Neural progenitor cell (in vitro differentiated cells): Measurements from ENCODE around the gene DHRS4. TPM values are rescaled to one million over a fixed set of nuclear protein-coding genes. Genes with fewer than 3 reads are reported as not detected.
"Not testable (repeated sequence)": the region's sequence is repeated elsewhere in the genome, so short reads cannot be mapped to it uniquely, and the experiment has no call there.

Experiments
- DNase-seq: peaks from one replicate; pipeline ENCODE4 v3.0.0-alpha.2; 2016; ENCODE audit warnings: low spot score
- H2AFZ ChIP-seq: fragments of 200-600 bp; sonication (generic); replicated peaks from 2 replicates; pipeline ENCODE4 v1.6.1; 2016; ENCODE audit warnings: antibody characterized with exemption
- H3F3A ChIP-seq: fragments of 200-600 bp; sonication (generic); 2 replicates; pipeline ENCODE4 v1.6.1; 2016; ENCODE audit warnings: antibody characterized with exemption, low read depth
- H3K27ac ChIP-seq: fragments of 200-600 bp; sonication (generic); 2 replicates; pipeline ENCODE4 v1.5.1; 2016; ENCODE audit warnings: mild to moderate bottlenecking
- H3K27me3 ChIP-seq: fragments of 200-600 bp; sonication (generic); 2 replicates; pipeline ENCODE4 v1.6.1; 2016; ENCODE audit warnings: mild to moderate bottlenecking, moderate library complexity
- H3K36me3 ChIP-seq: fragments of 200-600 bp; sonication (generic); 2 replicates; pipeline ENCODE4 v1.5.1; 2016
- H3K4me1 ChIP-seq: fragments of 200-600 bp; sonication (generic); 2 replicates; pipeline ENCODE4 v1.6.1; 2016; ENCODE audit warnings: mixed run types
- H3K4me2 ChIP-seq: fragments of 200-600 bp; sonication (generic); 2 replicates; pipeline ENCODE4 v1.6.1; 2016
- H3K4me3 ChIP-seq: fragments of 200-600 bp; sonication (generic); 2 replicates; pipeline ENCODE4 v1.5.1; 2016
- H3K79me2 ChIP-seq: fragments of 200-600 bp; sonication (generic); 2 replicates; pipeline ENCODE4 v1.6.1; 2016; ENCODE audit warnings: low read depth
- H3K9ac ChIP-seq: fragments of 200-600 bp; sonication (generic); 2 replicates; pipeline ENCODE4 v1.6.1; 2016
- H3K9me3 ChIP-seq: fragments of 200-600 bp; sonication (generic); 2 replicates; pipeline ENCODE4 v1.5.1; 2016; ENCODE audit warnings: low read depth
- H4K20me1 ChIP-seq: fragments of 200-600 bp; sonication (generic); 2 replicates; pipeline ENCODE4 v1.6.1; 2016; ENCODE audit warnings: low read depth
- H3K27ac Mint-ChIP-seq: 3 replicates; pipeline ENCODE4 v1.8.0; 2021; ENCODE audit warnings: mixed read lengths
- H3K27me3 Mint-ChIP-seq: 2 replicates; pipeline ENCODE4 v1.8.0; 2022; ENCODE audit warnings: low read depth, mild to moderate bottlenecking, inconsistent platforms, moderate library complexity, mixed read lengths; ENCODE audit not compliant: insufficient read depth
- H3K36me3 Mint-ChIP-seq: 3 replicates; pipeline ENCODE4 v1.8.0; 2021; ENCODE audit warnings: mixed read lengths
- H3K4me1 Mint-ChIP-seq: 3 replicates; pipeline ENCODE4 v1.8.0; 2021; ENCODE audit warnings: mixed read lengths
- H3K4me3 Mint-ChIP-seq: 3 replicates; pipeline ENCODE4 v1.8.0; 2021; ENCODE audit warnings: mild to moderate bottlenecking, moderate library complexity, mixed read lengths
- H3K9me3 Mint-ChIP-seq: 3 replicates; pipeline ENCODE4 v1.8.0; 2020; ENCODE audit warnings: mixed read lengths
- total RNA-seq: library from RNA; depleted of rRNA; stranded (reverse); fragments of >200 nt; gene quantifications from 2 replicates; pipeline ENCODE4 v1.2.3, GENCODE V29; 2015; ENCODE audit warnings: low replicate concordance

The DHRS4 gene
- total RNA-seq, 1 donor from 2014 or later, result 18.6 TPM

DNA sequence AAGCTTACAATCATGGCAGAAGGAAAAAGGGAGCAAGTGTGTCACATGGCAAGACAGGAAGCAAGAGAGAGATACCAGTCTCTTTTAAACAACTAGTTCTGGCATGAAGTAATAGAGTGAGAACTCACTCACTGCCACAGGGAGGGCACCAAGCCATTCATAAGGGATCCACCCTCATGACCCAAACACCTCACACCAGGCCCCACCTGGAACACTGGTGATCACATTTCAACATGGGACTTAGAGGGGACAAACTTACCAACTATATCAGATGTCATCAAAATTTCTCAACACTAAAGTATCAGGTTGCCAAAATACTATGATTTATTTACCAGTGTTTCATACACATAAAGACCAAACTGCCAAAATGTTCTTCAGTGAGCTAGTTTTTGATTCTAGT is 7.3 kb downstream of the DHRS4 start:
- not testable (repeated sequence) for H3K4me3 Mint-ChIP-seq, H3K4me1 ChIP-seq, H3K4me1 Mint-ChIP-seq, H3K9me3 Mint-ChIP-seq, H3K36me3 Mint-ChIP-seq, H3K27ac Mint-ChIP-seq, H3K36me3 ChIP-seq, DNase-seq, H2AFZ ChIP-seq, H3K27me3 ChIP-seq, H3K79me2 ChIP-seq, H3F3A ChIP-seq, H3K27ac ChIP-seq, H3K9ac ChIP-seq, H3K9me3 ChIP-seq, H3K4me2 ChIP-seq, H4K20me1 ChIP-seq, H3K27me3 Mint-ChIP-seq, H3K4me3 ChIP-seq

DNA sequence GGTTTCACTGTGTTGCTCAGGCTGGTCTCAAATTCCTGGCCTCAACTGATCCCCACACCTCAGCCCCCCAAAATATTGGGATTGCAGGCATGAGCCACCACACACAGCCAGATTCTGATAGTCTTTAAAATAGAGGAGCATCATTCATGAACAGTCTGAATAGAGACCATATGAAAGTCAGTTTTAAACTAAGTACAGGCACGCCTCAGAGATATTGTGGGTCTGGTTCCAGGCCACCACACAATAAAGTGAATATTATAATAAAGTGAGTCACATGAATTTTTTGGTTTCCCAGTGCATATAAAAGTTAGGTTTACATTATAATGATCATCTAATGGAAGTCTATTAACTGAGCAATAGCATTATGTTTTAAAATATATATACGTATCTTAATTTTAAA is 8.1 kb downstream of the DHRS4 start:
- not testable (repeated sequence) for H3K36me3 Mint-ChIP-seq, H3K79me2 ChIP-seq, DNase-seq, H3F3A ChIP-seq, H3K4me2 ChIP-seq, H4K20me1 ChIP-seq, H3K9me3 ChIP-seq, H3K4me1 Mint-ChIP-seq, H2AFZ ChIP-seq, H3K9me3 Mint-ChIP-seq, H3K4me1 ChIP-seq, H3K27ac Mint-ChIP-seq, H3K27me3 Mint-ChIP-seq, H3K27me3 ChIP-seq, H3K9ac ChIP-seq, H3K4me3 ChIP-seq, H3K36me3 ChIP-seq, H3K27ac ChIP-seq, H3K4me3 Mint-ChIP-seq

DNA sequence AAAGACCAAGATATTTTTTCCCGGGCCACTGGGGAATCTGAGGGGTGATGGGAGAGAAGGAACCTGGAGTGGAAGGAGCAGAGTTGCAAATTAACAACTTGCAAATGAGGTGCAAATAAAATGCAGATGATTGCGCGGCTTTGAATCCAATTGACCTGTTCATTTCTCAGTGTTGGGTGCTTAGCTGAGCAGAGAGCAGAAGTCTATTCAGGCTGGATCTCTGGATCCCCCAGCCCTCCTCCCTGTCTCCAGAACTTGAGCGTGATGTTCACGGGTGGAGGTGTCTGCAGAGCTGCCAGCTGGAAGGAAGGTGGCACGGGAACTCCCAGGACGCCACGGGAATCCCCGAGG is 15.5 kb downstream of the DHRS4 start:
- not testable (repeated sequence) for H3K4me1 ChIP-seq, H3K4me2 ChIP-seq, H2AFZ ChIP-seq, H3K27ac ChIP-seq, H3K9ac ChIP-seq, DNase-seq, H3K4me3 Mint-ChIP-seq, H3K9me3 Mint-ChIP-seq, H3K4me3 ChIP-seq, H4K20me1 ChIP-seq, H3F3A ChIP-seq, H3K27ac Mint-ChIP-seq, H3K4me1 Mint-ChIP-seq, H3K9me3 ChIP-seq, H3K79me2 ChIP-seq, H3K36me3 ChIP-seq, H3K36me3 Mint-ChIP-seq, H3K27me3 Mint-ChIP-seq, H3K27me3 ChIP-seq

DNA sequence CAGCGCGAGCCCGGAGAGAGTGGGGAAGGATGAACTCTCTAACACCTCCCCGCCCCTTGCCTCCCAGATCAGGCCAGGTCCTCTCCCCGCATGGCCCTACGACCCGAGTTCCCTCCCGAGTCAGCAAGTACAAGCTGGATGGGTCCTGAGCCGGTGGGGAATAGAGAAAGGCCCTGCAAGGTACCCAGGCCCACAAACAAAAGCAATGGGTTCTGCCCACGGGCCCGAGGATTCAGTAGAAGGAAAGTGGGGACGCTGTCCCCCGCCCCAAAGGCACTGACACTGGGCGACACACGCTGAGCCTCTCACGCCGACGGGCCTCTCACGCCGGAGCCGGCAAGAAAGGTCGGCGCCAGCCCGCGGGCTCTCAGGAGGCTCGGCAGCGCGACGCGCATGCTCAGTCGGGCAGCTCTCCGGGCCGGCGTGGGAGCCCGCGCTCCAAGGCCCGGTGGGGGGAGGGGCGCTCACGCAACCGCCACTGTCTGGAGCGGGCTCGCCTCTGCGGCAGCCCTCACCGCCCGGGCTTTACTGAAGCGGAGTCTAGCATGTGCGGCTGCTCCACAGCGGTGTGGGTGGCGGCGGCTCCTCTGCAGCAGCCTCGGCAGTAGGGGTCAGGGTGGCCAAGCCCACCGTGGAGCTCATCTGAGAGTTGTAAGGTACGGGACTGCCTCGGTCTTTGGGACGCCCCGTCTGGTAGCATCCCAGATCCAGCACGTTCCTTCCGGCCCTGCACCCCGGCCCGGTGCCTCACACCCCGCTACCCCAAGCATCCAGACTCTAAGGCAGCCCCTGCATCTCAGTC is 16.1 kb downstream of the DHRS4 start:
- H3K9ac ChIP-seq, H4K20me1 ChIP-seq, H3K4me1 ChIP-seq, H3K36me3 Mint-ChIP-seq, H3F3A ChIP-seq, H3K79me2 ChIP-seq, H3K27ac ChIP-seq, H3K27me3 Mint-ChIP-seq, H3K36me3 ChIP-seq, H3K27ac Mint-ChIP-seq, H3K9me3 Mint-ChIP-seq, H3K9me3 ChIP-seq, H3K4me1 Mint-ChIP-seq, H3K4me3 Mint-ChIP-seq, H3K27me3 ChIP-seq: not testable (repeated sequence)
- Histone ChIP-seq H3K4me3 (peak overlapping the region; percentile 34), H2AFZ (peak overlapping the region; percentile 85), H3K4me2 (peak overlapping the region; percentile 70)
- peak; percentile 63 for DNase-seq

DNA sequence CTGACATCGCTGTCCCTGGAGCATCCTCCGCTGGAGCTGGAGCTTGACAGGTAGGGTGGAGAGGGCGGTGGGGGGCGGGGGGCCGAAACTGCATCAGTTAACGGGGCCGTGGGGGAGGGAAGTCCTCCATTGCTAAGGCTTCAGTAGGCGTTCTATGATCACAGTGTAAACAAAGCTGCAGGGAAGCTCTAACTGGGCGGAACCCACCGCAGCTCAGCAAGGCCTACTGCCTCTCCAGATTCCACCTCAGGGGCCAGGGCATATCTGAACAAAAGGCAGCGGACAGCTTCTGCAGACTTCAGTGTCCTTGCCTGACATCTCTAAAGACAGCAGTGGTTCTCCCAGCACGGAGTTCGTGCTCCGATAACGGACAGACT is 16.7 kb downstream of the DHRS4 start:
- not testable (repeated sequence) for H3K79me2 ChIP-seq, H3K4me3 Mint-ChIP-seq, H3K9me3 Mint-ChIP-seq, H3K27me3 Mint-ChIP-seq, H3F3A ChIP-seq, H3K27ac Mint-ChIP-seq, H3K4me1 Mint-ChIP-seq, H3K27ac ChIP-seq, H3K36me3 Mint-ChIP-seq, H2AFZ ChIP-seq, H3K9me3 ChIP-seq, H3K27me3 ChIP-seq, H4K20me1 ChIP-seq, H3K4me1 ChIP-seq, H3K36me3 ChIP-seq, H3K4me2 ChIP-seq, H3K9ac ChIP-seq, DNase-seq, H3K4me3 ChIP-seq

DNA sequence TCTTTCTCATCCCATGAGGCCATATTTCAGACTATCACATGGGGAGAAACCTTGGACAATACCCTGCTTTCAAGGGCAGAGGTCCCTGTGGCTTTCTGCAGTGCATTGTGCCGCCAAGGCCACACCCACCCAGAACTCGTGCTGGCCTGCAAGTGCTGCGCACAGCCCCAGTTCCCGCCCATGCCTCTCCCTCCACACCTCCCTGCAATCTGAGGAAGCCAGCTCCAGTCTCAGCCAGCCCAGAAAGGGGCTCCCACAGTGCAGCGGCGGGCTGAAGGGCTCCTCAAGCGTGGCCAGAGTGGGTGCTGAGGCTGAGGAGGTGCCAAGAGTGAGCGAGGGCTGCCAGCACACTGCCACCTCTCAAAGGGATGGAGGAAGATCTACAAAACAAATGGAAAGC is 19.6 kb downstream of the DHRS4 start:
- not testable (repeated sequence) for H3K36me3 Mint-ChIP-seq, H3K9ac ChIP-seq, H3K79me2 ChIP-seq, H3K4me3 ChIP-seq, H3K27ac ChIP-seq, H4K20me1 ChIP-seq, H3K36me3 ChIP-seq, H3K27me3 Mint-ChIP-seq, H3K4me1 ChIP-seq, H3K9me3 ChIP-seq, H3K4me1 Mint-ChIP-seq, H3F3A ChIP-seq, H3K9me3 Mint-ChIP-seq, H3K4me2 ChIP-seq, H3K4me3 Mint-ChIP-seq, DNase-seq, H3K27ac Mint-ChIP-seq, H2AFZ ChIP-seq, H3K27me3 ChIP-seq

DNA sequence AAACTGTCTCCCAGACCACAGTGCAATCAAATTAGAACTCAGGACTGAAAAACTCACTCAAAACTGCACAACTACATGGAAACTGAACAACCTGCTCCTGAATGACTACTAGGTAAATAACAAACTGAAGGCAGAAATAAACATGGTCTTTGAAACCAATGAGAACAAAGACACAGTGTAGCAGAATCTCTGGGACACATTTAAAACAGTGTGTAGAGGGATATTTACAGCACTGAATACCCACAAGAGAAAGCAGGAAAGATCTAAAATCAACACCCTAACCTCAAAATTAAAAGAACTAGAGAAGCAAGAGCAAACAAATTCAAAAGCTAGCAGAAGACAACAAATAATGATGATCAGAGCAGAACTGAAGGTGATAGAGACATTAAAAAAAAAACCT is 20.5 kb downstream of the DHRS4 start:
- H3K27ac ChIP-seq, H3K9ac ChIP-seq, H3K27me3 ChIP-seq, H3K27me3 Mint-ChIP-seq, H3K4me3 Mint-ChIP-seq, H3K4me3 ChIP-seq, H4K20me1 ChIP-seq, H3K27ac Mint-ChIP-seq, H3K9me3 ChIP-seq, H3K36me3 Mint-ChIP-seq, H2AFZ ChIP-seq, DNase-seq, H3K4me2 ChIP-seq, H3K9me3 Mint-ChIP-seq, H3K79me2 ChIP-seq, H3F3A ChIP-seq, H3K36me3 ChIP-seq, H3K4me1 Mint-ChIP-seq, H3K4me1 ChIP-seq: not testable (repeated sequence)

DNA sequence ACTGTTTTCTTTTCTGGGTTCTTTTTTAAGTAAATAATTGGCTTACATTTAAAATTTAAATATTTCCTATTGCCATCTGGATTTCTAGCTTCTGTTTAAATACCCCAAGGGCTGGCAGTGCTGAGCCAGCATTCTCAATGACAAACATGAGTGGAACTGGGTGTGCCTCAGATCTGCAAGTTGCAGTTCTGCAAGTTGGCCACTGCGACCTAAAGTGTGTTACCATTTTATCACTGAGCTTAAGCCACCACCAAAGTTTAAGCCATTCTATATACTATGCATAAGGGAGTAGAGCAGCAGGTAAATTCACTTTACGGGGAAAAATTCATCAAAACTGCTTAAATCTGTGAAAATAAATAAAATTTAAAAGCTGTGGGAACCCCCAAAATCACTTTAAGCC is 23.6 kb downstream of the DHRS4 start:
- H3K27ac ChIP-seq, H3K27ac Mint-ChIP-seq, H2AFZ ChIP-seq, H3K27me3 Mint-ChIP-seq, H3K9ac ChIP-seq, H3K4me1 ChIP-seq, H3K27me3 ChIP-seq, H3K36me3 ChIP-seq, H3F3A ChIP-seq, H3K4me2 ChIP-seq, DNase-seq, H3K4me3 Mint-ChIP-seq, H3K79me2 ChIP-seq, H3K9me3 ChIP-seq, H3K36me3 Mint-ChIP-seq, H3K9me3 Mint-ChIP-seq, H3K4me1 Mint-ChIP-seq, H4K20me1 ChIP-seq, H3K4me3 ChIP-seq: not testable (repeated sequence)
